Glutamatergic neuron (in vitro differentiated cells): ENCODE data around the gene FAM174B. TPM values are rescaled to one million over a fixed set of nuclear protein-coding genes. Genes with fewer than 3 reads are reported as not detected.

Experiments
- DNase-seq: peaks from one replicate; pipeline ENCODE4 v3.0.0; 2022
- H3K27ac Mint-ChIP-seq: one replicate; pipeline ENCODE4 v1.8.0; 2020; ENCODE audit warnings: mild to moderate bottlenecking, mixed read lengths, inconsistent platforms; ENCODE audit not compliant: unreplicated experiment
- H3K27me3 Mint-ChIP-seq: one replicate; pipeline ENCODE4 v1.8.0; 2020; ENCODE audit warnings: mild to moderate bottlenecking, moderate library complexity, mixed read lengths, inconsistent platforms; ENCODE audit not compliant: unreplicated experiment
- H3K36me3 Mint-ChIP-seq: one replicate; pipeline ENCODE4 v1.8.0; 2020; ENCODE audit warnings: mild to moderate bottlenecking, mixed read lengths, inconsistent platforms; ENCODE audit not compliant: unreplicated experiment
- H3K4me1 Mint-ChIP-seq: one replicate; pipeline ENCODE4 v1.8.0; 2020; ENCODE audit warnings: mild to moderate bottlenecking, low read depth, mixed read lengths, inconsistent platforms; ENCODE audit not compliant: unreplicated experiment
- H3K4me3 Mint-ChIP-seq: one replicate; pipeline ENCODE4 v1.8.0; 2020; ENCODE audit warnings: mild to moderate bottlenecking, mixed read lengths, inconsistent platforms; ENCODE audit not compliant: unreplicated experiment
- H3K9me3 Mint-ChIP-seq: one replicate; pipeline ENCODE4 v1.8.0; 2020; ENCODE audit warnings: mild to moderate bottlenecking, moderate library complexity, mixed read lengths, inconsistent platforms; ENCODE audit not compliant: unreplicated experiment
- CTCF ChIP-seq: fragments of 200-600 bp; sonication (generic); IDR thresholded peaks from one replicate; pipeline ENCODE4 v1.5.0; 2021; ENCODE audit not compliant: partially characterized antibody, unreplicated experiment
- total RNA-seq: library from RNA; stranded (reverse); fragmentation: NEBNext Ultra II Directional; extraction: Animal tissue kit (Norgen Biotek cat#: 25700); gene quantifications from one replicate; pipeline ENCODE4 v1.2.1, GENCODE V29; 2021; ENCODE audit not compliant: unreplicated experiment

Gene FAM174B
- total RNA-seq, 1 donor from 2014 or later = 8.6 TPM

- TF ChIP-seq CTCF = no peak
- H3K36me3 Mint-ChIP-seq = no peaks in the 10 kb centered on the region
- H3K27me3 Mint-ChIP-seq = peaks cover 2% of the 10 kb centered on the region
- H3K4me3 Mint-ChIP-seq = no peak overlapping the region
- H3K27ac Mint-ChIP-seq = no peak overlapping the region
- peaks cover 5% of the 10 kb centered on the region for H3K4me1 Mint-ChIP-seq
- DNase-seq = no peak
- no peaks in the 10 kb centered on the region for H3K9me3 Mint-ChIP-seq
These were observed 38.7 kb downstream of the FAM174B start for GRCh38 chr15:92616621-92617548.

GRCh38 chr15:92614791-92615785 is 40.5 kb downstream of the FAM174B start:
- DNase-seq = no peak
- peaks cover 5% of the 10 kb centered on the region for H3K4me1 Mint-ChIP-seq
- H3K36me3 Mint-ChIP-seq = no peaks in the 10 kb centered on the region
- H3K4me3 Mint-ChIP-seq = no peak overlapping the region
- H3K9me3 Mint-ChIP-seq = no peaks in the 10 kb centered on the region
- no peak overlapping the region for H3K27ac Mint-ChIP-seq
- peaks cover 2% of the 10 kb centered on the region for H3K27me3 Mint-ChIP-seq
- TF ChIP-seq CTCF = no peak

GRCh38 chr15:92614301-92614700 is 41.3 kb downstream of the FAM174B start:
- Mint-ChIP-seq H3K27me3 (peaks cover 2% of the 10 kb centered on the region), H3K27ac (no peak overlapping the region), H3K4me1 (peaks cover 5% of the 10 kb centered on the region), H3K4me3 (no peak overlapping the region), H3K9me3 (no peaks in the 10 kb centered on the region), H3K36me3 (no peaks in the 10 kb centered on the region)
- TF ChIP-seq CTCF = no peak
- DNase-seq = no peak

GRCh38 chr15:92613841-92614240 is 41.7 kb downstream of the FAM174B start:
- Mint-ChIP-seq H3K27me3 (peaks cover 2% of the 10 kb centered on the region), H3K9me3 (no peaks in the 10 kb centered on the region), H3K36me3 (no peaks in the 10 kb centered on the region), H3K4me1 (peaks cover 5% of the 10 kb centered on the region), H3K27ac (no peak overlapping the region), H3K4me3 (no peak overlapping the region)
- TF ChIP-seq CTCF = no peak
- DNase-seq = no peak
